Duodenal mucosa (tissue), 2 donors: ENCODE results near the gene PMS2.
"Not testable (repeated sequence)": the region's sequence is repeated elsewhere in the genome, so short reads cannot be mapped to it uniquely, and the experiment has no call there.

Source experiments
- H3K27ac ChIP-seq: one replicate; pipeline ENCODE4 v1.7.0; 2013; ENCODE audit warnings: low read depth, low read length
- H3K27me3 ChIP-seq, 2 donors: one replicate each; pipeline ENCODE4 v1.7.0; 2013; ENCODE audit warnings: low read length in 2 of 2, control low read depth in 1 of 2; ENCODE audit not compliant: insufficient read depth in 2 of 2, control insufficient read depth in 1 of 2
- H3K36me3 ChIP-seq, 2 donors: one replicate each; pipeline ENCODE4 v1.7.0; 2013; ENCODE audit warnings: low read length in 2 of 2, control low read depth in 1 of 2; ENCODE audit not compliant: insufficient read depth in 2 of 2, control insufficient read depth in 1 of 2
- H3K4me1 ChIP-seq, 2 donors: one replicate each; pipeline ENCODE4 v1.7.0; 2013; ENCODE audit warnings: low read length in 2 of 2, control low read depth in 1 of 2; ENCODE audit not compliant: insufficient read depth in 2 of 2, control insufficient read depth in 1 of 2
- H3K4me3 ChIP-seq, 2 donors: one replicate each; pipeline ENCODE4 v1.7.0; 2013; ENCODE audit warnings: low read length in 2 of 2, low read depth in 1 of 2
- H3K9ac ChIP-seq, 2 donors: one replicate each; pipeline ENCODE4 v1.7.0; 2013; ENCODE audit warnings: low read length in 2 of 2, low read depth in 1 of 2
- H3K9me3 ChIP-seq, 2 donors: one replicate each; pipeline ENCODE4 v1.7.0; 2013; ENCODE audit warnings: low read length in 2 of 2, control low read depth in 1 of 2; ENCODE audit not compliant: control insufficient read depth in 1 of 2

The PMS2 gene

DNA sequence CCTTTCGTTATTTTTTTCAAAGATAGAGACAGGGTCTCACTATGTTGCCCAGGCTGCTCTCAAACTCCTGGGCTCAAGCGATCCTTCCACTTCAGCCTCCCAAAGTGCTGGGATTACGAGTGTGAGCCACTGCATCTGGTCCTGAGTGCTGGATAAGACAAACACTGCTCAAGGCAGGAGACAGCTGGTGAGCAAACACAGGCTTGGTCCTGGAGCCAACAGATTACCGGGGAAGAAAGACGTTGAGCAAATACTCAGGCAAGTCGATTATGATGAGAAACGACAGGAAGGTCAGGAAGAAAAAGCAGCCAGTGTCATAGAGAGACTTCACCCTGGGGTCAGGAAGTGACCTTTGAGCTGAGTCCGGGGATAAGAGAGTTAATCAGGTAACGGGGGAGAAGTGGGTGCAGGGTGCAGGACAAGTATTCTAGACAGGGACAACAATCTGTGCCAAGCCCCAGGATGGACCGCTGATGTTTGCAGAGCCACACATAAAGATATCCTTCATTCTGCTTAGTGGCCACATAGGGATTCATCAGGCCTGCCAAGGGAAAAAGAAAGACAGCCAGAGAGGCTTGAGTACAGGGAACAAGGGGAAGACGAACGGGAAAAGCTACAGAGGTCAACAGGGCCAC lies 29.1 kb downstream of the PMS2 start:
- not testable (repeated sequence) for H3K9ac ChIP-seq, H3K27ac ChIP-seq, H3K4me3 ChIP-seq, H3K9me3 ChIP-seq, H3K4me1 ChIP-seq, H3K36me3 ChIP-seq, H3K27me3 ChIP-seq

DNA sequence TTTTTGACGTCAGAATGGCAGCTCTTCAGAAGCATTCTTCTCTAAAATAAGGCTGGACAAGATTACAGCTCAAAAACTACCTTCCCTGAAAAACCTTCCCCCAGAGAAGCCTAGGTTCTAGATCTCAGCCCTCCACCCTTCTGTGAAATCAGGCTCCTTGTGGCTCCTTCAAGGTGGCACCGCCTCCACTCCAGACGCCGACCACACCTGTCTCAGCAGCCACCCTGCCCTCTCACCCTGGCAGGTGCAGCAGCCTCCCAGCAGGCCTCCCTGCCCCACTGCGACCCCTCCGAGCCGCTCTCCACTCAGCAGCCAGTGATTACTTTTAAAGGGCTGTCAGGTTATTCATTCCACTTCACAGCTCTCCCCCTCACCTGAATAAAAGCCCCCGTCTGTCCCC lies 35.3 kb downstream of the PMS2 start:
- H3K9ac ChIP-seq, H3K4me3 ChIP-seq, H3K9me3 ChIP-seq, H3K27me3 ChIP-seq, H3K4me1 ChIP-seq, H3K27ac ChIP-seq, H3K36me3 ChIP-seq: not testable (repeated sequence)

DNA sequence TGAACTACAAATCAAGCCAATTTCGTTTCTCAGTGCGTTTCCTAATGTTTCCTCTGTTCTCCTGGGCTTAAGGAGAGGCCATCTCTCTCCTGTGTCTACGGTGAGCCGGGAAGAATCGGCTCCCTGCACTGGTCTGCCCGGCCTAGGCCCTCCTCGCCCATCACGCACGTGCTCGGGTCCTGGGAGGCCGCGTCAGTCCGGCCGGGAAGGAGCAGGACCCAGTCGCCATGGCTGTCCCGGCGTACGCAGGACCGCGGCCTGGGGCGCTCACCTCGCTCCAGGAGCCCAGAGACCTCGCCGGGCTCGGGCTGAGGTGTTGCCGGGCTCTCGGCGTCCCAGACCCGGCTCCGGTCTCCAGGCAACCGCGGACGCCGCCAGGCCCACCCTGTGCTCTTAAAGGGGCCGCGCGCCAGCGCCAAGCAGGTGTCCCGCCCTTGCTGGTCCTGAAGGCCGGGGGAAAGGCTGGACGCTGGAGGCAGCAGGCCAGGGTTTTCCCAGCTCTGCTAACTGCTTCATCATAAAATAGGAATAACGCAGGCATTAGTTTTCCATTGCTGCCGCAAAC lies 38.4 kb downstream of the PMS2 start, which contains the start of gene RSPH10B:
TSS of gene RSPH10B (minus strand) at position 343 of the 565 bp plus-strand sequence. CDS start 3,573 bp downstream, outside the sequence.
- H3K36me3 ChIP-seq, H3K9ac ChIP-seq, H3K4me3 ChIP-seq, H3K27ac ChIP-seq, H3K27me3 ChIP-seq, H3K4me1 ChIP-seq, H3K9me3 ChIP-seq: not testable (repeated sequence)

DNA sequence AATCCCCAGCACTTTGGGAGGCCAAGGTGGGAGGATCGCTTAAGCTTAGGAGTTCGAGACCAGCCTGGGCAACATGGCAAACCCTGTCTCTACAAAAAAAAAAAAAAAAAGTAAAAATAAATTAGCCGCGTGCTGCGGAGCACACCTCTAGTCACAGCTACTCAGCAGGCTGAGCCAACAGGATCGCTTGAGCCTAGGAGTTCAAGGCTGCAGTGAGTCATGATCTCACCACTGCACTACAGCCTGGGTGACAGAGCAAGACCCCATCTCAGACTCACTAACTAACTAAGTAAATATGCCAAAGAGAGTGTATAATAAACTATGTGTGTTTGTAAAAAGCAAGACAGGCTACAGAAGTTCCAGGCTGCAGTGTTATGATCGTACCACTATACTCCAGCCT lies 45.0 kb downstream of the PMS2 start:
- H3K9ac ChIP-seq, H3K9me3 ChIP-seq, H3K27me3 ChIP-seq, H3K36me3 ChIP-seq, H3K4me3 ChIP-seq, H3K27ac ChIP-seq, H3K4me1 ChIP-seq: not testable (repeated sequence)

DNA sequence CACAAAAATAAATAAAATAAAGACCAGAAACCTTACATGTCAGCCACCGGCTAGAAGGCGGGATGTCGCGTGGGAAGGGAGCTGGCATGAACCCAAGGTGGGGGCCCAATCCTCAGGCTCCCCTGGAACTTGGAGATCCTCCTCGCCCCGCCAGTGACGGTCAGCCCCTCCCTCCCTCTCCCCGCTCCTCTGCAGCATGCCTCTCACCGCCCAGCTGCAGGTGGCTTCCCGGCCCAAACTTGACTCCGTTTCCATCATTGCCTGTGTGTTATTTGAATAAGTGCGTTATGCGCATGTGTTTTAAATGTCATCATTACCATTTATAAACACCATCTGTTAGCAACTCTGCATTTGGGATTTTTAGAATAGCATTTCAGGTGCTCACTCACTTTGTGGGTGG lies 45.6 kb downstream of the PMS2 start:
- not testable (repeated sequence) for H3K4me3 ChIP-seq, H3K9me3 ChIP-seq, H3K36me3 ChIP-seq, H3K9ac ChIP-seq, H3K27ac ChIP-seq, H3K27me3 ChIP-seq, H3K4me1 ChIP-seq

DNA sequence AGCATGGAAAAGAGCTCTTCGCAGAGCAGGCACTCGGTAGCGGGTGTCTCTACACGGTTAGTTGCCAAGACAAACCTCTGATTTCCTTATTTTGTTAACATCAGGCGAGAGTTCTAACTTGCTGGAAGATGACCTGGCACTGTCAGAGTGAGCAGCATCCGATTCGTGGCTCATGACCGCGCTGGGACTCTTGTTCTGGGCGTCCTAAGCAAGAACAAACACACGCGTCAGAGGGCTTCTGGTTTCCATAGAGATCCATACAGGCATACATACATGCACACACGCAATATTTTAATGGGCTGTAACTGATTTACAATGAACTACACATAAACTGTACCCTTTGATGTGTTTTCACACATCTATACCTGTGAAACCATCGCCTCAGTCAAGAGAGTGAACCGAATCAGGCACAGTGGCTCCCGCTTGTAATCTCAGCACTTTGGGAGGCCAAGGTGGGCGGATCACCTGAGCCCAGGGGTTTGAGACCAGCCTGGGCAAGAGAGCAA lies 73.9 kb downstream of the PMS2 start:
- not testable (repeated sequence) for H3K4me3 ChIP-seq, H3K27me3 ChIP-seq, H3K9me3 ChIP-seq, H3K9ac ChIP-seq, H3K36me3 ChIP-seq, H3K27ac ChIP-seq, H3K4me1 ChIP-seq

DNA sequence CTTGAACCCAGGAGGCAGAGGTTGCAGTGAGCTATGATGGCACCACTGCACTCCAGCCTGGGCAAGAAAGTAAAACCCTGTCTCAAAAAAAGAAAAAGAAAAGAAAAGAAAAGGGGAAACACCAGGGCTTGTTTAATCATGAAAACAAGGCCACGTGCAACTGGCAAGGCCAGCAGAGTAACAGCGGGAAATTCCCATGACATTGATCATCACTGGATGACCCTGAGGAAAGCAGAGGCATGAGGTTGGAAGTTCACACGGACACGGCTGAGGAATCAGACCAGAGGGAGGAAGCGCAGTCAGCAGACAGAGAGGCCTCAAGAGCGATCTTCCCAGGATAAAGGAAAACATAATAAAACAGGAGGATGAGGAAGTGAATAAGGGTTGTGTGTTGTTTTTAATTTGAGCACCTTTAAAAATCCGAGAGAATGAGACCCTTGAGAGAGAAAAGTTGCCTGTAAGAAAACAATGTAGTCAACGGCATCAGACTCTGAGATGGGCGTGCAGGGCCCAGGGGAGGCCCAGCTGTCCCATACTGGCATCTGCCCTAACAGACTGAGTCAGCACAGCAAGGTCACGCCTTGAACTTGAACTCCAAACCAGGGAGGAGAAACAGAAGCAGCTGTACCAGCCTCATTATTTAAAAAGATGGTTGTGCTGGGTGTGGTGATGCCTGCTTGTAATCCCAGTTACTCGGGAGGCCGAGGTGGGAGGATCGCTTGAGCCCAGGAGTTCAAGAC lies 76.8 kb downstream of the PMS2 start:
- H3K27ac ChIP-seq, H3K4me3 ChIP-seq, H3K27me3 ChIP-seq, H3K4me1 ChIP-seq, H3K9me3 ChIP-seq, H3K9ac ChIP-seq, H3K36me3 ChIP-seq: not testable (repeated sequence)

DNA sequence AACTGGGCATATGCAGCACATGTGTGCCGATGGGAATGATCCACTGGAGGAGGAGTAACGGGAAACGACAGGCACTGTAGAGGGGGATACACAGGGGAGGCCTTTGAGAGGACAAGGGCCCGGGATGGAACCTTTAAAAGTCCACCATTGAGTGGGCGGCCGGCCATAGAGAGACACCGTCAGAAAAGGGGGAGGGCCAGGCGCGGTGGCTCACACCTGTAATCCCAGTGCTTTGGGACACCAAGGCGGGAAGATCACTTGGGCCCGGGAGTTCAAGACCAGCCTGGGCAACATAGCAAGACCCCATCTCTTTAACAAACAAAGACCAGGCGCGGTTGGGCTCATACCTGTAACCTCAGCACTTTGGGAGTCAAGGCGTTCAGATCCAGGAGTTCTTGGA lies 77.6 kb downstream of the PMS2 start:
- not testable (repeated sequence) for H3K4me1 ChIP-seq, H3K36me3 ChIP-seq, H3K4me3 ChIP-seq, H3K9me3 ChIP-seq, H3K27me3 ChIP-seq, H3K9ac ChIP-seq, H3K27ac ChIP-seq

DNA sequence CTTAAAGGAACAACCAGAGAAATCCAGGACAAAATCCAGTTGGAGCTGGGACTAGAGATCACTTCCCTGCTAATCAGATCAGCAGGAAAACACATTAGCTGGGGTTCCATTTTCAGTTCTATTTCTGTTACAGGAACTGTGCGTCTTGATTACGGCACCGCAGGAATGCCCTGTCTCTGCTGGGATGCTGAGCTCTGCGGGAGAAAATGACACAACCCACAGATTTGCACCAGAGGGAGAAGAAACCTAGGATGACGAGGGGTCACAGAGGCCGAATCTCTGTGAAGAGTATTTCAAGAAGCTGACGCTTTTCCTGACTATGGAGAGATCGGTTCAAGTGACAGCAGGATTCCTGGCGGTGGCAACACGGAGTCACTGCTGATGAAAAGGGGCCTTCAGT lies 78.6 kb downstream of the PMS2 start:
- H3K9me3 ChIP-seq, H3K36me3 ChIP-seq, H3K27me3 ChIP-seq, H3K9ac ChIP-seq, H3K4me3 ChIP-seq, H3K4me1 ChIP-seq, H3K27ac ChIP-seq: not testable (repeated sequence)

DNA sequence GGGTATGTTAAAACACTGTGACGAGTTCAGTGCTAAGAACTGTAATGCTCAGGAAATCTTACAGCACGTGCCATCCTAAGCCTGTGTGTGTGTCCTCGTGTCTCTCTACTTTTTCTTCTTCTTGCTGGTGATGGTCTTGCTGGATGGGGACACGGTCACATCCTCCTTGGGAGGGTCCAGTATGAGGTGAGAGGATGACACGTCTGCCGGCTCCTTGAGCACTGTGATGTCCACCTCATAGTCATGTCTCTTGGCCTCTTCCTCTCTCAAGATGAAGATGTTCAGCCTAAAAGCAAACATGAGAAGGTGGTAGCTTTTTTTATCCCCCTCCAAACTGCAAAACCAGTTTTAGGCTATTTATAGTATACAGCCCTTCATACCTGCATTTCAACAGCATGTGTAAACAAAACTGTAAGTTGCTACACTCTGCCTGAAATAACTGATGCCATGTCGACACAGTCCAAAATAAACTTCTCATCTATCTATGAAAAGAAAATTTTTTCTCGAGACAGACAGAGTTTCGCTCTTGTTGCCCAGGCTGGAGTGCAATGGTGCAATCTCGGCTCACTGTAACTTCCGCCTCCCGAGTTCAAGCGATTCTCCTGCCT lies 82.5 kb downstream of the PMS2 start:
- H3K36me3 ChIP-seq, H3K4me3 ChIP-seq, H3K4me1 ChIP-seq, H3K9me3 ChIP-seq, H3K27ac ChIP-seq, H3K27me3 ChIP-seq, H3K9ac ChIP-seq: not testable (repeated sequence)
